22Rv1 (cell line): ENCODE data around the gene MRPS7.

Source experiments
- ZFX ChIP-seq: fragments of 450-650 bp; IDR thresholded peaks from 2 replicates; pipeline ENCODE4 v1.6.1; 2017; ENCODE audit warnings: antibody characterized with exemption, borderline replicate concordance
- TF ChIP-seq, protein P1 (sequence below): fragments of 450-650 bp; IDR thresholded peaks from 2 replicates; pipeline ENCODE4 v1.5.1; 2017; ENCODE audit warnings: mild to moderate bottlenecking

DNA sequence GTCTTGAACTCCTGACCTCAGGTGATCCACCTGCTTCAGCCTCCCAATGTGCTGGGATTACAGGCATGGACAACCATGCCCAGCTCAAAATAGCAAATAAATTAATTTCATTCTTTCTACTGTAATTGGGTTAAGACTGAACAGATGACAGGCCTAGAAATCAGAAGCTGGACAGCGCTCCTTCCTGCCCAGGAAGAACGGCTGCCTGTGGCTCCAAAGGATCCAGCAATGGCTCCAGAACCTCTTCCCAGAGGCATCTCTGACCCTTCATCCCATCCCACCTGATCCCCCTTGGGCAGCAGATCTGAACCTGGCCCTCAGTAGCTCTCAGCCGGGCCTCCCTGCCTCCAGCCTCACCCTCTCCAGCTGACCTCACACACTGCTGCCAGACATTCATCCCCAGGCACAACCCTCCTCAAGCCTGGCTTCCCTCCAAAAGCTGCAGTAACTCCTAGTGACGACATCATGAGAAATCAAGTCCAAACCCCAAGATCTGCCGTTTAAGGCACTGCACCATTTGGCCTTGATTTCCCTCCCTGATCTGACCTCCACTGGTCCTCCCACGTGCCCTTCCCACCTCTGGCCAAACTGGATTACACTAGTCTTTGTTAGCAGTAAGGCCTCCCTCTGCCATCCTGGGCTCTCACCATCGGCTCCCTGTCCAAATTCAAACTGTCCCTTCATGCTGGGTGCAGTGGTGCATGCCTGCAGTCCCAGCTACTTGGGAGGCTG is 12.5 kb downstream of the MRPS7 start:
- TF ChIP-seq, protein P1, sequence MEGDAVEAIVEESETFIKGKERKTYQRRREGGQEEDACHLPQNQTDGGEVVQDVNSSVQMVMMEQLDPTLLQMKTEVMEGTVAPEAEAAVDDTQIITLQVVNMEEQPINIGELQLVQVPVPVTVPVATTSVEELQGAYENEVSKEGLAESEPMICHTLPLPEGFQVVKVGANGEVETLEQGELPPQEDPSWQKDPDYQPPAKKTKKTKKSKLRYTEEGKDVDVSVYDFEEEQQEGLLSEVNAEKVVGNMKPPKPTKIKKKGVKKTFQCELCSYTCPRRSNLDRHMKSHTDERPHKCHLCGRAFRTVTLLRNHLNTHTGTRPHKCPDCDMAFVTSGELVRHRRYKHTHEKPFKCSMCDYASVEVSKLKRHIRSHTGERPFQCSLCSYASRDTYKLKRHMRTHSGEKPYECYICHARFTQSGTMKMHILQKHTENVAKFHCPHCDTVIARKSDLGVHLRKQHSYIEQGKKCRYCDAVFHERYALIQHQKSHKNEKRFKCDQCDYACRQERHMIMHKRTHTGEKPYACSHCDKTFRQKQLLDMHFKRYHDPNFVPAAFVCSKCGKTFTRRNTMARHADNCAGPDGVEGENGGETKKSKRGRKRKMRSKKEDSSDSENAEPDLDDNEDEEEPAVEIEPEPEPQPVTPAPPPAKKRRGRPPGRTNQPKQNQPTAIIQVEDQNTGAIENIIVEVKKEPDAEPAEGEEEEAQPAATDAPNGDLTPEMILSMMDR: no peak
- no peak for TF ChIP-seq ZFX
